WTC11 (cell line): ENCODE data around the gene C19orf53.

Experiments
- ATF2 ChIP-seq: sonication (generic); formaldehyde crosslinking; IDR thresholded peaks from 2 replicates; pipeline ENCODE4 v1.8.1; 2022; ENCODE audit warnings: low read depth, missing genetic modification reagents, borderline replicate concordance
- ATF3 ChIP-seq: sonication (generic); formaldehyde crosslinking; conservative IDR thresholded peaks from 2 replicates; pipeline ENCODE4 v1.8.1; 2022; ENCODE audit warnings: mild to moderate bottlenecking, missing genetic modification reagents
- CTCF ChIP-seq: fragments of 200-600 bp; IDR thresholded peaks from 2 replicates; pipeline ENCODE4 v1.8.0; 2022; ENCODE audit warnings: antibody characterized with exemption
- E2F4 ChIP-seq: sonication (generic); formaldehyde crosslinking; IDR thresholded peaks from 2 replicates; pipeline ENCODE4 v1.8.1; 2022; ENCODE audit warnings: low read depth, mild to moderate bottlenecking, moderate library complexity, missing genetic modification reagents, borderline replicate concordance
- IRF2 ChIP-seq: sonication (generic); formaldehyde crosslinking; IDR thresholded peaks from 2 replicates; pipeline ENCODE4 v1.8.0; 2022; ENCODE audit warnings: low read depth, missing genetic modification reagents, borderline replicate concordance
- MYBL2 ChIP-seq: sonication (generic); formaldehyde crosslinking; IDR thresholded peaks from 2 replicates; pipeline ENCODE4 v1.8.1; 2023; ENCODE audit warnings: mild to moderate bottlenecking, moderate library complexity, missing genetic modification reagents
- PREB ChIP-seq: sonication (generic); formaldehyde crosslinking; IDR thresholded peaks from 2 replicates; pipeline ENCODE4 v1.8.1; 2022; ENCODE audit warnings: mild to moderate bottlenecking, missing genetic modification reagents, moderate library complexity, borderline replicate concordance
- ZNF512 ChIP-seq: sonication (generic); formaldehyde crosslinking; IDR thresholded peaks from 2 replicates; pipeline ENCODE4 v1.8.1; 2022; ENCODE audit warnings: missing genetic modification reagents, borderline replicate concordance
- ZNF532 ChIP-seq: fragments of 250-450 bp; sonication (Bioruptor Pico); IDR thresholded peaks from 2 replicates; pipeline ENCODE4 v1.9.0; 2021; ENCODE audit warnings: mild to moderate bottlenecking, borderline replicate concordance

- no peak for TF ChIP-seq ATF3
- no peak for TF ChIP-seq CTCF
- no peak for TF ChIP-seq PREB (CRISPR knock-in tag)
- TF ChIP-seq E2F4 (CRISPR knock-in tag) = no peak
- no peak for TF ChIP-seq ATF2 (CRISPR knock-in tag)
- no peak for TF ChIP-seq ZNF512 (CRISPR knock-in tag)
- no peak for TF ChIP-seq ZNF532 (CRISPR knock-in tag)
- no peak for TF ChIP-seq IRF2
- no peak for TF ChIP-seq MYBL2 (CRISPR knock-in tag)
Measured at GRCh38 chr19:13758795-13759194, 15.5 kb upstream of the C19orf53 start.
